Pancreas (tissue), 10 donors: ENCODE data around the gene PGA3. TPM values are rescaled to one million over a fixed set of nuclear protein-coding genes. Genes with fewer than 3 reads are reported as not detected.

ENCODE experiments used
- ATAC-seq, 4 donors: fragments of 200-7000 bp; cut with Tn5 transposase; one replicate each; pipeline versions ENCODE4 v1.8.0 to v1.9.1; 2020; ENCODE audit warnings: mild to moderate bottlenecking in 4 of 4, moderate library complexity in 4 of 4
- DNase-seq, 6 donors: peaks; one replicate each; pipeline ENCODE4 v3.0.0-alpha.2; 2020
- FAIRE-seq: peaks from 2 replicates; lab custom pipeline; 2012; peaks lifted over from hg19 to GRCh38; lab: Jason Lieb, UNC
- H3K27ac ChIP-seq, 4 donors: fragments of 200-600 bp; sonication (generic); 1 replicate in 3 of 4; 2 replicates in 1 of 4; pipeline versions ENCODE4 v1.5.0 to v1.8.0; 2020
- H3K27me3 ChIP-seq, 4 donors: fragments of 200-600 bp; one replicate each; pipeline ENCODE4 v1.8.0; 2021
- H3K36me3 ChIP-seq, 3 donors: fragments of 200-600 bp; sonication (generic) in 1 of 3; one replicate each; pipeline versions ENCODE4 v1.5.0 to v1.8.0; 2020 to 2021
- H3K4me1 ChIP-seq, 3 donors: fragments of 200-600 bp; one replicate each; pipeline ENCODE4 v1.8.0; 2021
- H3K4me3 ChIP-seq, 4 donors: fragments of 200-600 bp; sonication (generic) in 2 of 4; one replicate each; pipeline versions ENCODE4 v1.5.0 to v1.8.0; 2020 to 2021
- H3K9me3 ChIP-seq, 4 donors: fragments of 200-600 bp; one replicate each; pipeline ENCODE4 v1.8.0; 2021
- WGBS, 2 donors: extraction: QIAGEN DNeasy Blood & Tissue Kit; methylation state at CpG; one replicate each; pipeline ENCODE4 v1.1.7; 2013; 5-methylcytosine and 5-hydroxymethylcytosine counted together
- intact Hi-C, 3 donors: fragments of 100-400 bp; cut with DNase I; formaldehyde crosslinking; loops; one replicate each; pipeline versions ENCODE4 v1.11.1 to v1.14.2; 2022
- polyA plus RNA-seq, 2 donors: library from polyadenylated mRNA; stranded (reverse); fragments of 200-250 nt; gene quantifications; one replicate each; pipeline ENCODE4 v1.2.3, GENCODE V29; 2013
- total RNA-seq, 6 donors: library from RNA; stranded (reverse); fragmentation: NEBNext Ultra II Directional in 4 of 6; extraction: Animal tissue kit (Norgen Biotek cat#: 25700) in 4 of 6; gene quantifications; one replicate each; pipeline versions ENCODE4 v1.2.1 to v1.2.4, GENCODE V29; 2021 to 2023
- TF ChIP-seq, protein P1 (sequence below), 4 donors: fragments of 200-600 bp; sonication (generic) in 3 of 4; IDR thresholded peaks; one replicate each; pipeline versions ENCODE4 v1.5.0 to v1.8.0; 2021; ENCODE audit warnings: antibody characterized with exemption in 4 of 4
- donor health status: healthy with polysubstance abuse.
- donor health status: DM: no; HTN: no; CAD: no; lungs with moderate emphysema.
- donor health status: DM: no; HTN: no; CAD: no.
- donor health status: control.
- donor health status: control.
- donor health status: Bipolar disorder and iron deficiency.
- donor health status: DM: yes; HTN: yes; CAD: no.
- donor health status: DM: no; HTN: no; CAD: no.
- donor health status: DM: no; HTN: no; CAD: no.
- donor health status: DM: yes; HTN: yes; CAD: no.

The PGA3 gene
- total and polyA plus RNA-seq, 8 donors: 0.08 to 7.4 (median 0.23) TPM; not detected in 4

DNA sequence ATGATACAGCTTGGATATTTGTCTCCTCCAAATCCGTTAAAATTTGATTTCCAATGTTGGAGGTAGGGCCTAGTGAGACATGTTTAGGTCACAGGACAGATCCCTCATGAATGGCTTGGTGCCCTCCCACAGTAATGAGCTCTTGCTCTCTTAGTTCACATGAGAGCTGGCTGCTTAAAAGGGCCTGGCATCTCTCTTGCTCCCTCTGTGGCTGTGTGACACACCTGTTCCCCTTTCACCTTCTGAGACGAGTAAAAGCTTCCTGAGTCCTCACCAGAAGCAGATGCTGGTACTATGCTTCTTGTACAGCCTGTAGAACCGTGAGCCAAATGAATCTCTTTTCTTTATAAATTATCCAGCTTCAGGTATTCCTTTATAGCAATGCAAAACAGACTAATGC lies 45.6 kb upstream of the PGA3 start:
- no peak for DNase-seq
- WGBS, 2 donors: 59 to 68% methylated on average over 3 of the region's 3 CpGs
- TF ChIP-seq, protein P1, sequence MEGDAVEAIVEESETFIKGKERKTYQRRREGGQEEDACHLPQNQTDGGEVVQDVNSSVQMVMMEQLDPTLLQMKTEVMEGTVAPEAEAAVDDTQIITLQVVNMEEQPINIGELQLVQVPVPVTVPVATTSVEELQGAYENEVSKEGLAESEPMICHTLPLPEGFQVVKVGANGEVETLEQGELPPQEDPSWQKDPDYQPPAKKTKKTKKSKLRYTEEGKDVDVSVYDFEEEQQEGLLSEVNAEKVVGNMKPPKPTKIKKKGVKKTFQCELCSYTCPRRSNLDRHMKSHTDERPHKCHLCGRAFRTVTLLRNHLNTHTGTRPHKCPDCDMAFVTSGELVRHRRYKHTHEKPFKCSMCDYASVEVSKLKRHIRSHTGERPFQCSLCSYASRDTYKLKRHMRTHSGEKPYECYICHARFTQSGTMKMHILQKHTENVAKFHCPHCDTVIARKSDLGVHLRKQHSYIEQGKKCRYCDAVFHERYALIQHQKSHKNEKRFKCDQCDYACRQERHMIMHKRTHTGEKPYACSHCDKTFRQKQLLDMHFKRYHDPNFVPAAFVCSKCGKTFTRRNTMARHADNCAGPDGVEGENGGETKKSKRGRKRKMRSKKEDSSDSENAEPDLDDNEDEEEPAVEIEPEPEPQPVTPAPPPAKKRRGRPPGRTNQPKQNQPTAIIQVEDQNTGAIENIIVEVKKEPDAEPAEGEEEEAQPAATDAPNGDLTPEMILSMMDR (IDR thresholded peaks at IDR 0.05): no peak
- H3K9me3 ChIP-seq: no peaks in the 10 kb centered on the region
- H3K27me3 ChIP-seq: no peaks in the 10 kb centered on the region
- peak overlapping the region in 2 of 4 donors; percentile 97 to 99 for H3K27ac ChIP-seq
- no peaks in the 10 kb centered on the region for H3K36me3 ChIP-seq
- no peak overlapping the region for H3K4me3 ChIP-seq
- ATAC-seq: no peak
- no peak for FAIRE-seq
- H3K4me1 ChIP-seq: peaks cover 16 to 50% (median 28%) of the 10 kb centered on the region in 3 donors
- intact Hi-C loops: no loop called here

DNA sequence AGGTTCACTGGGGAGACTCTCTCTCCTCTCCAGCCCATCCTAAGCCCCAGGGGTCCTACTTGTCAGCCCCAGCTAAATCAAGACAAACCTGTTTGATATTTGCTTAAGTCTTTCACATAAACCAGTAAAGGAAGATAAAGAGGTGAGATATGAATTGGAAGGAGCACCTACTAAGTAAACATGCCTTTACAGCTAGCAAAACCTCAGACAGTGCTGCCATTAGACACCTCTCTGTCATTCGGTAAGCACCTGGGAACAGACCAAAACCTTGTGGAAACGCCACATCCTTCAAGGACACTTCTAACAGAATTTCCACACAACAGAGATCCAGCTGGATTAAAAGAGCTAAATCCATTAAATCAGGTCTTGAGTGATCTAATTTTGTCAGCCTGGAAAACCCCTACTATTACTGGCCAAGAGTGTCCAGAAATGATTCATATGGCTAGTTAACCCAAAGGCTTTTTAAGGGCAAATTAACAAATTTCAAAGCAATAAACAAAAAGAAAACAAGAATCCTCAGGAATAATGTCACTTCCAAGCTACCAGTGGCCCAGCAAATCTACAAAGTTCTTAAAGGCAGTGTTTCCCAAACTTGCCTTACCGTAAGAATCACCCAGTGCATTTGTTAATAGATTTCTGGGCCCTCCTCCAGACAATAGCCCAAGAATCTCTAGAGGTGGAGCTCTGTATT lies 44.5 kb upstream of the PGA3 start:
- intact Hi-C loops: no loop called here
- 9 to 13% methylated on average over 3 of the region's 3 CpGs for WGBS, 2 donors
- Histone ChIP-seq H3K27me3 (no peaks in the 10 kb centered on the region), H3K36me3 (no peaks in the 10 kb centered on the region), H3K4me1 (peaks cover 12 to 41% (median 18%) of the 10 kb centered on the region in 3 donors), H3K4me3 (peak overlapping the region in 1 of 4 donors; percentile 22), H3K9me3 (no peaks in the 10 kb centered on the region), H3K27ac (peak overlapping the region in 3 of 4 donors; percentile 33 to 99 (median 97))
- FAIRE-seq (no peak), DNase-seq (no peak), ATAC-seq (peak in 2 of 4 donors; percentile 3 to 8)
- TF ChIP-seq, protein P1 (IDR thresholded peaks at IDR 0.05): no peak

DNA sequence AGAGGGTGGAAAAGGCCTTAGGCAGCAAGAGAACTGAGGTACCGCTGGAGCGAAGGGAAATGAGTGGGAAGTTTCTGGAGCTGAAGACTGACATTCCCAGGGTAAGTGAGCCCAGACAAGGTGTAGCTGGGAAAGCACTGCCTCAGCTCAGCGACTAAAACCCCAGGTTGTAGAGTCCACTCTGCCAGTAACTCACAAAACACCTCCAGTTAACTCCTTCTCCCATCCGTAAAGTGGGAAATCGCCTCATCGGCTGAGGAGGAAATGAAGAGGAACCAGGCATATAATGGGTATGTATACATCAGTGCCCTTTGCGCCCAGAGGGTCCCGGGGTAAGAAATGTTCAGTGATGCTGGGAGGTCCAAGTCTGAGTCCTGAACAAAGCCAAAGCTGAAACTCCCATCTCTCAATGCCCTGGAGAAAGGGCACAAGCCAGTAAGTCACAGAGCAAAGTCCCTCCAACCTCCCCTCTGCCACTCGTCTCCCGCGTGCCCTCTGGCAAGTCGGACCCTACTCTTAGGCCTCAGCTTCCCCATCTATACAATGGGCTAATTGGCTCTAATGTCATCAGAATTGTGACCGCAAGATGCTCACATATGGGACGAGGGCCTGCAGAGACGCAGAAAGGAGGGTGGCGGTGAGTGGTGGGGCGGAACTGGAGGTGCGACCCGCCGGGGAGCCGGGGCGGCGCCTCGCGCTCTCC lies 42.7 kb upstream of the PGA3 start:
- TF ChIP-seq, protein P1 (IDR thresholded peaks at IDR 0.05): no peak
- Histone ChIP-seq H3K4me3 (peak overlapping the region; percentile 56 to 89 (median 78)), H3K36me3 (no peaks in the 10 kb centered on the region), H3K27me3 (no peaks in the 10 kb centered on the region), H3K4me1 (peaks cover 12 to 44% (median 14%) of the 10 kb centered on the region in 3 donors), H3K27ac (peak overlapping the region; percentile 89 to 99 (median 96)), H3K9me3 (no peaks in the 10 kb centered on the region)
- DNase-seq (no peak), ATAC-seq (peak in 1 of 4 donors; percentile 0), FAIRE-seq (no peak)
- 5% methylated on average over 20 to 23 of the region's 25 CpGs for WGBS, 2 donors
- intact Hi-C loops: no loop called here

DNA sequence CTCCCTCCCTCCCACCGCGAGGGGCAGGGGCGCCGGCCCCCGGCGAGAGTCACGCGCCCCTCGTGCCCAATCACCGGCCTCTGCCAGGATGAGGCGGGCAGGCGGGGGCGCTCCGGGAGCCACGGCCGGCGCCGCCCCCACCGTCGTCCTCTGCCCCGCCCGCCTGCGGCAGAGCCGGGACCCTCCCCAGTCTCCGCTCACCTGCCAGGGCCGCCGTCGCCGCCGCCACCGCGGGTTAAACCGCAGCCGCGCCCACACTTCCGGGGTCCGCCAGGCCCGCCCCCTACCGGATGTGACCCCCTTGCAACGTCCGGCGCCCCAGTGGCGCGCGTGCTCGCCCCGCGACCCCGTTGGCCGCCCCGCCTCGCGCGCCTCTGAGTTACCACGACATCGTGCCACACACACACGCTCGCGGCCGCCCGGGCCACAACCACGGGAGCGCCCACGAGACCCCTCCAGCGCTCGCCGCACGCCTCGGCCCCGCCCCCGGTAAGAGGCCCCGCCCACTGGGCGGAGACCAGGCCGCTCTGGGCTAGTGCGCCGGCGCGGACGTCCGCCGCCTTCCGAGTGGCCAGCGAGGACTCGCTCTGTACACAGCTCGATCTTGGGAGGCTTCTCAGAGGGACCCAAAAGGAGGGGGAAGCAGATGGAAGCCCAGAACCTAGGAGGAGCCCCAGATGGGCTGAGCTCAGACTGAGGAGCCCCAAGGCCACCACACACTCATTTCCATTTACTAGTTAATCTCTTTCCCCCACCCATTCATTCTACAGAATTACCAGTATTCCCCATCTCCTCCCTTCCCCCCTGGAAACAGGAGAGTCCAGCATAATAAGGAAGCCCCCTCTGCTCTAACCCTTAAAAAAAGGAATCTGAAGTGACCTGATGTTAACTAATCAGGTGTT lies 41.9 kb upstream of the PGA3 start, which contains the start of gene VPS37C:
VPS37C (minus strand) TSS at position 237 of the 902 bp plus-strand sequence. CDS start 22,597 bp downstream, outside the sequence.
- Histone ChIP-seq H3K9me3 (no peaks in the 10 kb centered on the region), H3K27ac (peak within 1 kb of the TSS; percentile 89 to 99 (median 96)), H3K4me1 (peaks cover 12 to 44% (median 14%) of the 10 kb centered on the region in 3 donors), H3K27me3 (no peaks in the 10 kb centered on the region), H3K4me3 (peak within 1 kb of the TSS; percentile 56 to 89 (median 78)), H3K36me3 (no peaks in the 10 kb centered on the region)
- intact Hi-C loops: no loop called here
- DNase-seq: peak; percentile 84 to 99 (median 92)
- FAIRE-seq: no peak
- TF ChIP-seq, protein P1 (IDR thresholded peaks at IDR 0.05): peak in 1 of 4 donors; percentile 14
- 0 to 1% methylated on average over 61 to 82 of the region's 85 CpGs for WGBS, 2 donors
- peak; percentile 86 to 95 (median 93) for ATAC-seq
